Endothelial cell of umbilical vein (primary cell): ENCODE results near the gene SPC25.

Source experiments
- EZH2 ChIP-seq: IDR thresholded peaks from 2 replicates; pipeline ENCODE4 v1.6.1; 2012; ENCODE audit warnings: borderline replicate concordance, low read depth, mild to moderate bottlenecking, moderate library complexity, low read length, inconsistent platforms; ENCODE audit not compliant: severe bottlenecking
- FOS ChIP-seq: IDR thresholded peaks from 2 replicates; pipeline ENCODE4 v1.6.1; 2011; ENCODE audit warnings: mild to moderate bottlenecking, low read length, moderate library complexity, borderline replicate concordance; ENCODE audit not compliant: insufficient read depth
- GATA2 ChIP-seq: IDR thresholded peaks from 2 replicates; pipeline ENCODE4 v1.7.0; 2011; ENCODE audit warnings: low read depth, mild to moderate bottlenecking, moderate library complexity, mixed read lengths, low read length; ENCODE audit not compliant: insufficient read length, insufficient read depth
- JUN ChIP-seq: IDR thresholded peaks from 2 replicates; pipeline ENCODE4 v1.6.1; 2011; ENCODE audit warnings: borderline replicate concordance, low read depth; ENCODE audit not compliant: insufficient read length, insufficient read depth
- MYC ChIP-seq: IDR thresholded peaks from one replicate; pipeline ENCODE4 v1.6.1; 2011; ENCODE audit warnings: mild to moderate bottlenecking, low read depth, low read length
- POLR2A ChIP-seq: IDR thresholded peaks from 2 replicates; pipeline ENCODE4 v1.6.1; 2012; ENCODE audit warnings: low read depth, mild to moderate bottlenecking, control low read depth, low read length
- POLR2AphosphoS5 ChIP-seq: IDR thresholded peaks from 2 replicates; pipeline ENCODE4 v1.6.1; 2012; ENCODE audit warnings: low read depth, mild to moderate bottlenecking, control low read depth, low read length, moderate library complexity; ENCODE audit not compliant: insufficient read depth
- TF ChIP-seq, protein P1 (sequence below), 2 donors: IDR thresholded peaks; 1 replicate in 1 of 2; 2 replicates in 1 of 2; pipeline ENCODE4 v1.5.1; 2011; ENCODE audit warnings: low read length in 2 of 2, mild to moderate bottlenecking in 2 of 2, moderate library complexity in 2 of 2, control low read depth in 1 of 2, inconsistent platforms in 1 of 2, low read depth in 1 of 2; ENCODE audit not compliant: insufficient read depth in 1 of 2; ENCODE audit errors: extremely low read depth in 1 of 2
- TF ChIP-seq, protein P2 (sequence below): IDR thresholded peaks from 2 replicates; pipeline ENCODE4 v1.6.1; 2011; ENCODE audit not compliant: insufficient read depth, insufficient read length

DNA sequence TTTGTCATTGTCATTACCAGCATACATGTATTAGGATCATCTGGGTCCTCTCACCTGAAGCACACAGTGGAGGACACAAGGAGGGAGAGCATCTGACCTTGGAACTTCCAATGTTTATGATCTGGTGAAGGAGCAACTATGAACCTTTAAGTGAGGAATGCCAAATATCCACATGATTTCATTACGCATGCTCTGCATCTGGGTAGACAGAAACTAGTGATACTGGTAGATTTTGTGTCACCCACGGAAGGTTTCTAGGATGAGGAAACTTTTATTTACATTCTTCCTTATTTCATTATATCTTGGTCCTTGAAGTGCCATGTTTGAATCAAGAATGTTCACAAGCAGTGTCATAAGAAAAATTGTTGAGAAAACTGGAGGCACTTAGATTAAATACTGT, 32.1 kb downstream of the SPC25 start:
- TF ChIP-seq, protein P1, sequence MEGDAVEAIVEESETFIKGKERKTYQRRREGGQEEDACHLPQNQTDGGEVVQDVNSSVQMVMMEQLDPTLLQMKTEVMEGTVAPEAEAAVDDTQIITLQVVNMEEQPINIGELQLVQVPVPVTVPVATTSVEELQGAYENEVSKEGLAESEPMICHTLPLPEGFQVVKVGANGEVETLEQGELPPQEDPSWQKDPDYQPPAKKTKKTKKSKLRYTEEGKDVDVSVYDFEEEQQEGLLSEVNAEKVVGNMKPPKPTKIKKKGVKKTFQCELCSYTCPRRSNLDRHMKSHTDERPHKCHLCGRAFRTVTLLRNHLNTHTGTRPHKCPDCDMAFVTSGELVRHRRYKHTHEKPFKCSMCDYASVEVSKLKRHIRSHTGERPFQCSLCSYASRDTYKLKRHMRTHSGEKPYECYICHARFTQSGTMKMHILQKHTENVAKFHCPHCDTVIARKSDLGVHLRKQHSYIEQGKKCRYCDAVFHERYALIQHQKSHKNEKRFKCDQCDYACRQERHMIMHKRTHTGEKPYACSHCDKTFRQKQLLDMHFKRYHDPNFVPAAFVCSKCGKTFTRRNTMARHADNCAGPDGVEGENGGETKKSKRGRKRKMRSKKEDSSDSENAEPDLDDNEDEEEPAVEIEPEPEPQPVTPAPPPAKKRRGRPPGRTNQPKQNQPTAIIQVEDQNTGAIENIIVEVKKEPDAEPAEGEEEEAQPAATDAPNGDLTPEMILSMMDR (IDR thresholded peaks at IDR 0.05; ENCODE audit: extremely low read depth in 1 of 2, insufficient read depth in 1 of 2, low read depth in 1 of 2, low read length in 2 of 2), result no peak
- no peak for TF ChIP-seq POLR2AphosphoS5
- no peak for TF ChIP-seq EZH2
- no peak for TF ChIP-seq MYC
- TF ChIP-seq POLR2A, result no peak
- TF ChIP-seq FOS, result no peak
- TF ChIP-seq, protein P2, sequence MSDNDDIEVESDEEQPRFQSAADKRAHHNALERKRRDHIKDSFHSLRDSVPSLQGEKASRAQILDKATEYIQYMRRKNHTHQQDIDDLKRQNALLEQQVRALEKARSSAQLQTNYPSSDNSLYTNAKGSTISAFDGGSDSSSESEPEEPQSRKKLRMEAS, result no peak
- TF ChIP-seq GATA2, result no peak
- TF ChIP-seq JUN, result no peak
